NCI-H524 treated with DMSO at 0.1 percent for 48 hours (cell line): ENCODE data around the gene OGFR.
A peak's percentile ranks its signal among the peaks of the same experiment; 100 is the strongest.

ENCODE experiments used
- DNase-seq: peaks from one replicate; lab custom pipeline; 2025; lab: John Stamatoyannopoulos, UW

OGFR gene

DNA sequence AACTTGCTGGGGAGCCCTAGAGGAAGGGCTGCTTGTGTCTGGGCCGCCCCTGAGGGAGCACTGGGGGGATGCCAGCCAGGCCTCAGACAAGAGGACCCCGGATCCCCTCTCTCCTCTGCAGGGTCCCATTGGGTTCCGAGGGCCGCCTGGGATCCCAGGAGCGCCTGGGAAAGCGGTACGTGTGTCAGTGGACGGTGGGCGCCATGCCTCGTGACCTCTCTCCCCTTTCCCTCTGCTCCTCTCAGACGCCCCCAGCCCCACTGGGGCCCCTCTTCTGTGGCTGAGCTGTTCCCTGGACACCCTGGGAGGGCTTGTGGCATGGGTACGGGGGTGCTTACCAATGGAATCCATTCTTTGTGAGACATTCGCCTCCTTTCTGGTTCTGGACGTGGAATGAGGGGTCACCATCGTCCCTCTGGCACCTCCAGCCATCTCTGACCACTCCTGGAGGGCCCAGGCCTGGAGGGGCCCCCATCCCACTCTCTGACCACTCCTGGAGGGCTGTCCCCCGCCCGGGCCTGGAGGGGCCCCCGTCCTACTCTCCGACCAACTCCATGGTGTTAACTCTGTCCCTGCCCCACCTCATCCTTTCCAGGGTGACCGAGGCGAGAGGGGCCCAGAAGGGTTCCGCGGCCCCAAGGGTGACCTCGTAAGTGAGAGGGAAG is 22.1 kb downstream of the OGFR start:
- no peak for DNase-seq

DNA sequence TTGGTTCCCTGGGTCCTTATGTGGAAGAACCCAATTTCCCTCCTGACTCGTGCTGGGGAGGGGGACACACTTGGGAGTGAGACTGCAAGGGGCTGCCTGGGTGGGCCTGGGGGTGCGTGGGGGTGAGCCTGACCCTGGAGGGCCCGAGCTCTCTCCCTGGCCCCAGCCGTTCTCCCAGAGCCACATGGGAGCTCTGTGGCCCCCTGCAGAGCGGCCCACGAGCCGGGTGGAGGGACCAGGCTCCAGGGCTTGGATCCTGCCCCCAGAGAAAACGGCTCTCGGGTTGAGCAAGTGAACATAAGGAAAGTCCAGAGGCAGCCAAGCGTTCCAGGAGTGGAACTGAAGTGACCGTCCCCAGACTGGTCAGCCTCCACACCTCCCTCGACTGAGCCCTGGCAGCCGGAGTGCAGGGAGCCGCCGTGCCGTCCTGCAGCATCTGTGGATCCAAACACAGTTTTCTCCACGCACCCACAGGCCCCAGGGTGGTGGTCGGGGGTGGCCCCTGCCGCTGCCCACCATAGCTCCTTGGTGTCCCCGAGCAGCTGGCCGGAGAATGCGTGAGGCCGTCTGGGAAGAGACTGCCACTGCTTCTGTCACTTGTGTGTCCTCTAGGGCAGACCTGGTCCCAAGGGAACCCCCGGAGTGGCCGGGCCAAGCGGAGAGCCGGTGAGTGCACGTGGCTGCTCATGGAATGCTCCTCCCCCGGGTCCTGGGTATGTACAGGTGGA is 22.8 kb downstream of the OGFR start:
- no peak for DNase-seq

DNA sequence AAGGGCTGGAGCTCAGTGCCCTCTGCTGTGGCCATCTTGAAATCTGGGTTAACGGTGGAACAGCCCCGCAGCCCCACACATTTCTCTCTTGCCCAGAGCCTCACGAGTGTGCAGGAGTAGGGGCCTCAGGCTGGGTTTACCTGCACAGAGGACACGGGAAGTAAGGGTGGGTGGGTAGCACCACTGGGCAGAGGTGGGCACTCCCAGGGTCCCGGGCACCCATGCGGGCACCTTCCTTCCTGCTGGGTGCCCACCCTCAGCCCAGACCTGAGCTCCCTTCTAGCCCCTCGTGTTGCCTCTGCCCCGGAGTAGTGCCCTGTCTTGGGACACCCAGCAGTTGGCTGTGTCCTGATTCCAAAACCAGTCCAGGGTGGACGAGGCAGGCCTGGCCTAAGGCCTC is 23.4 kb downstream of the OGFR start:
- DNase-seq = no peak

- DNase-seq = no peak
Measured at GRCh38 chr20:62828511-62829230, 24.0 kb downstream of the OGFR start.

DNA sequence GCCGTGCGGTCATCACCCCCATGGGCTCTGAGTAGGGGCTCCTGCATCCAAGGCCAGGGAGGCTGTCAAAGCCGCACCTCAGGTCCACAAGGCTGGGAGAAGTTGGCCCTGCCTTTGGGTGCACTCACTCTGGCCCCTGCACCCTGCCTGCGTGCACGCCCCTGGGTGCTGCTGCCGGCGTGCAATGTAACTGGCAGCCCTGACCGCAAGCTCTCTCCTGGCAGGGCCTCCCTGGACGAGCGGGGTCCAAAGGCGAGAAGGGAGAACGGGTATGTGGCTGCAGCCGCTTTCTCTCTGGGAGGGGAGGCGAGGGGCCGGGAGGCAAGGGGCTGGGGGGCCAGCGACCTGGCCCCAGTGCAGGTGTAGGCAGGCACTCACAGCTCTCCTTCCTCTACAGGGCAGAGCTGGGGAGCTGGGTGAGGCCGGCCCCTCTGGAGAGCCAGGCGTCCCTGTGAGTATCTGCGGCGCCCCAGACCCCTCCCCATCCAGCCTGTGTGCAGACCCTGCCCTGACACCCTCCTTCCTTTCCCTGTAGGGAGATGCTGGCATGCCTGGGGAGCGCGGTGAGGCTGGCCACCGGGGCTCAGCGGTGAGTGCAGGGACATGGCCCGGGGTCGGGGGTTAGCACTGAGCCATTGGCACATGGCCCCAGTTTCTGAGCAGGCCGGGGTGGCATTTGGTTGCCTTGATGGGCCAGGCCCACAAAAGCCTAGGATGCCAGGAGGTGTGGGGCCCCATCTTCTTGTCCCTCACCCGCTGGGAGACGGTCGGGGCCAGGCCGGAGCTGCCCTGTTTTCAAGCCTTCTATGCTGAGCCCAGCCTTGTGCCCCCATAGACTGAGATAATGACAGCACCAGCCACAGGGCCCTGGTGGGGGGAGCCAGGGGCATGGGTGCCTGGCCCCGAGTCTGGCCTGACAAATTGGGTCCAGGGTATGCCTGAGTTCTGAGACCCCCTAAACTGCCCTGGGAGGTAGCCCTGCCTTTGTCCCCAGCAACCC is 24.9 kb downstream of the OGFR start:
- no peak for DNase-seq

DNA sequence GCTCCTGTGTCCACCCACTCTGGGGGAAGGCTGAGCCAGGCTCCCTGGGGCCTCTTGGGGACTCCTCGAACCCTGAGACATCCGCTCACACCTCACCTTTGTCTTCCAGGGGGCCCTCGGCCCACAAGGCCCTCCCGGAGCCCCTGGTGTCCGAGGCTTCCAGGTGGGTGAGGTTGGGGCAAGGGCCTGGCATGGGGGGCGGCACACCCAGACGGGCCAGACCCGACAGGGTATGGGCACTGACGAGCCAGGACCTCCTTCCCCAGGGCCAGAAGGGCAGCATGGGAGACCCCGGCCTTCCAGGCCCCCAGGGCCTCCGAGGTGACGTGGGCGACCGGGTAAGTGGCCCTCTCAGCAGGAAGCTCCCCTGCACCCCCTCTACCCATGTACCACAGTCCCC is 25.6 kb downstream of the OGFR start:
- DNase-seq = no peak

DNA sequence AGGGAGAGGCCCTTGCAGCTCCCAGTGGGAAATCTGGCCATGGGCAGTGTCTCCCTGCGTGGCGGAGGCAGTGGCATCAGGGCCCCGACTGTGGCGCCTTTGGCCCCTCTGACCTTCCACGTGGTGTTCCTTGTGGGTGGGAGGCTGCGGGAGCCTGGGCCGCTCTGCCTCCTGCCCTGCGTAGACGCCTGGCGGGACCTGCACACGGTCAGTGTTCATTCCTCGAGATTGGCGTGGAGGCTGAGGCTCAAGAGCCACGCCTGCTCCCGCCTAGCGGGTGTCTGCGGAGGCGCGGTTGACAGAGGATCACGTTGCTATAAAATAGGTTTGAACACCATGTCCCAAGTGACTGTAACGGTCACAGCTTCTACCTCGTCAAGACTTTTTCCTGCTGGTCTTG is 26.2 kb downstream of the OGFR start:
- DNase-seq = no peak

DNA sequence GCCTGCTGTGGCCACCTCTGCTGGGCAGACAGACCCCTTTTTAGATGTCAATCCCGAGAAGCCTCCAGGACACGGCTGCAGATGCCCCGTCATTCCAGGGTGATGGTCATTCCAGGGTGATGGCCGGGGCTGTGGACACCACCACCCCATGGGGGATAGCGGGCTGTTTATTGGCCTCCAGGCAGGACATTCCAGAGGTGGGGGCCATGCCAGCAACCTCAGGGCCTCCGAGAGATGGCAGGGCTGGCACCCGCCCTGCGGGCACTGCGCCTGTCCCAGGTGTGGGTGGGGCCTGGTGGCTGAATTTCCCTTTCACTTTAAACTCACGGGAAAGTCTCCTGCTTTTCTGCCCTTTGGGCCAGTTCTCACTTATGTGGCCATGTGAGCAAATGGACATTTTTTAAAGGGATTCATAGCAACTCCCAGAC is 26.7 kb downstream of the OGFR start:
- no peak for DNase-seq

DNA sequence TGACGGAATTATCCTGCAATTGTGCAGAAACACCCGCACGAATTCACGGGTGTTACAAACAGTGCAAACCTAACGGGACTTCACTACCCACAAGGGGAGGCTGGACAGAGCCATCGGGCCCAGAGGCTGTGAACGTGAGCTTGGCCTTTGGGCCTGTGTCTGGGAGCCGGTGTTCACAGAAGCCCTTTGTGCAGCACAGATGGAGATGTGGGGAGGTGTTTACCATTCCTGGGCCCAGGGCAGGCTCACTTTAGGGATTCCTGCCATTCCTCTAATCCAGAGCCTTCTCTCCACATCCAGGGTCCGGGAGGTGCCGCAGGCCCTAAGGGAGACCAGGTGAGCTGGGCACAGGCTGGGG is 27.2 kb downstream of the OGFR start:
- DNase-seq = no peak

- DNase-seq = no peak
Measured at GRCh38 chr20:62832212-62832922, 27.7 kb downstream of the OGFR start.

- DNase-seq = no peak
Measured at GRCh38 chr20:62832951-62833391, 28.3 kb downstream of the OGFR start.

- no peak for DNase-seq
Measured at GRCh38 chr20:62834967-62835730, 30.5 kb downstream of the OGFR start.

DNA sequence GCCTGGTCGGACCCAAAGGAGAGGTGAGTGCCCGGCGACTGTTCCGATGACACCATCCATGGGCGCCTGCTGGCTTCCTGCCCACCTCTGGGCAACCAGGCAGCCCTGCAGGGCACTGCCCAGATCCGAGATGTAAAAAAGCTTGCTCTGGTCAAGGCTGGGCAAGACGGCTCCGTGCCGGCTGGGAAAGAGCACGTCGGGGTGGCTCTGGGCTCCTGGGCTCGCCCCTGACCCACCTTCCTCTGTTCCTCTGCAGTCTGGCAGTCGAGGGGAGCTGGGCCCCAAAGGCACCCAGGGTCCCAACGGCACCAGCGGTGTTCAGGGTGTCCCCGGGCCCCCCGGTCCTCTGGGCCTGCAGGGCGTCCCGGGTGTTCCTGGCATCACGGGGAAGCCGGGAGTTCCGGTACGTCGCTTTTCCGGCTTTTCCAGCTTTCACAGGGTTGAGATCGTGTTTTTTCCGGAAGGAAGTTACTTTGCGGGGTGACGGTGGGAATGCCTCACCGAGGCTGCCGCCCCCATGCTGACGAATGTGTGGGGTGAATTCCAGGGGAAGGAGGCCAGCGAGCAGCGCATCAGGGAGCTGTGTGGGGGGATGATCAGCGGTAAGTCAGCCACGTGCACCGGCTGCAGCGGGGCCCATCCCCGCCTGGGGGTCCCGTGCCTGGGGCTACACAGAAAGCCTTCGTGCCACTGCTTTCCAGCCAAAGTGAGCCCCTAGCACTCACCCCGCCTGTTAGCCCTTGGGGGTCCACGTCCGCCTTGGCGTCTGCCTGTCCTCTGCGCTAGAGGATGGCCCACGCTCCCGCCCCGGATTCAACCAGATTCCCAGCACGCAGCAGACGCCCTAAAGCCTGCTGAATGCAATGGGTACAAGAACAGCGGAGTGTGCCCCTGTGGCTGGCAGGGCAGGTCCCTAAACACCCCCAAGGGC is 31.6 kb downstream of the OGFR start:
- no peak for DNase-seq

DNA sequence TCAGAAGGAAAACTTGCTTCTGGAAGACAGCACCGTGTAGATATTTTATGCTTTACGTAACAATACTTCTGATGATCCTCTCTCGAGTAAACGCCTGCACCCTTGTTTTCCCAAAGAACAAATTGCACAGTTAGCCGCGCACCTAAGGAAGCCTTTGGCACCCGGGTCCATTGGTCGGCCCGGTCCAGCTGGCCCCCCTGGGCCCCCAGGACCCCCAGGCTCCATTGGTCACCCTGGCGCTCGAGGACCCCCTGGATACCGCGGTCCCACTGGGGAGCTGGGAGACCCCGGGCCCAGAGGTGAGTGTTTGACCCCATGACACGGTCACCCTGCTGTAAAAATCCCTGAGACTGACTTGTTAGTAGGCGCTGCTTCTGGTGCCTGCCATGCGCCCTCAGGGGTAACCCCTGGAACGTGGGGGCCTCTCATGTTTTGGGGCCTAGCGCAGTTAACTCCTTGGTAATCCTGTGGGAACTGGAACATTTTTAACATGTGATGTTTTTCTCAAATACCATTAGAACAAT is 32.4 kb downstream of the OGFR start:
- no peak for DNase-seq

GRCh38 chr20:62837790-62838127 is 33.1 kb downstream of the OGFR start:
- no peak for DNase-seq

GRCh38 chr20:62838128-62838891 is 33.7 kb downstream of the OGFR start:
- peak; percentile 5 for DNase-seq

GRCh38 chr20:62839261-62839660 is 34.6 kb downstream of the OGFR start:
- DNase-seq = no peak

DNA sequence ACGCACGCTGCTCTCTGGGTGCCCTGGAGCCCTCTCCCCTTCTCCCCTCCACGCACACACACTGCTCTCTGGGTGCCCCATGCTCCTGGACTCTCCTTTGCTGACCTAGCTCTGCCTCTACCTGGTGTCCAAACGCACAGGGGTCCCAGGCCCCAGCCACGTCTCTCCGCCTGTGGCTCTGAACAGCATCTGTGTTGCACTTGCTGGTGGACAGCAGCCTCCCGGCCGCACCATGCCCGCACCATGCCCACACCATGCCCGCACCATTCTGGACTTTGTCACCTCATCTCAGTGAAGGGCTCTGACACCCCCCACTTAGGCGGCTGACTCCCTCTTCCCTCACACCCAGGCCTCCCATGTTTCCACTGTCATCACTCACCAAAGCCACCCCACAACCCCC is 35.2 kb downstream of the OGFR start:
- DNase-seq = no peak
